ENCODE data around the gene SOX9.

SOX9 gene

DNA sequence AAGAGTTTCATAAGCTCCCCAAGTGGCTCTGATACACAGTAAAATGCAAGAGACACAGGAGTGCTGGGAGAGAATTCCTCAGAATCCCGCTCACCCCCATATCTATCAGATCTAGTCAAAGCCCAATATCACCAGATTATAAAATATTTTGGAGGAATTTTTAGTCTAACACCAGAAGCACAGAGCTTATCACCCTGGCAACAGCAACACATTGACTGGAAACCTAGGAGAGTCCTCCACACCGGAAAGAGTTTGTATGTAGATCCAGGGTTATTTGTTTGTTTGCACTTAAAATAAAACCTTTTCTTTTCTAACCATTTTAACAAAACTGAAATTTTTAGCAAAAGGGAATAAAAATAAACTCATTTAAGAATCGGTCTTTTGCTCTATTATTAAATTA, 7.2 kb downstream of the SOX9 start:
- H3K4me3 ChIP-seq (ENCODE audit: low read depth, low read length) = no peak overlapping the region
- TF ChIP-seq, protein P1, sequence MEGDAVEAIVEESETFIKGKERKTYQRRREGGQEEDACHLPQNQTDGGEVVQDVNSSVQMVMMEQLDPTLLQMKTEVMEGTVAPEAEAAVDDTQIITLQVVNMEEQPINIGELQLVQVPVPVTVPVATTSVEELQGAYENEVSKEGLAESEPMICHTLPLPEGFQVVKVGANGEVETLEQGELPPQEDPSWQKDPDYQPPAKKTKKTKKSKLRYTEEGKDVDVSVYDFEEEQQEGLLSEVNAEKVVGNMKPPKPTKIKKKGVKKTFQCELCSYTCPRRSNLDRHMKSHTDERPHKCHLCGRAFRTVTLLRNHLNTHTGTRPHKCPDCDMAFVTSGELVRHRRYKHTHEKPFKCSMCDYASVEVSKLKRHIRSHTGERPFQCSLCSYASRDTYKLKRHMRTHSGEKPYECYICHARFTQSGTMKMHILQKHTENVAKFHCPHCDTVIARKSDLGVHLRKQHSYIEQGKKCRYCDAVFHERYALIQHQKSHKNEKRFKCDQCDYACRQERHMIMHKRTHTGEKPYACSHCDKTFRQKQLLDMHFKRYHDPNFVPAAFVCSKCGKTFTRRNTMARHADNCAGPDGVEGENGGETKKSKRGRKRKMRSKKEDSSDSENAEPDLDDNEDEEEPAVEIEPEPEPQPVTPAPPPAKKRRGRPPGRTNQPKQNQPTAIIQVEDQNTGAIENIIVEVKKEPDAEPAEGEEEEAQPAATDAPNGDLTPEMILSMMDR (IDR thresholded peaks at IDR 0.05; ENCODE audit: borderline replicate concordance, insufficient read depth, low read depth, low read length) = no peak

DNA sequence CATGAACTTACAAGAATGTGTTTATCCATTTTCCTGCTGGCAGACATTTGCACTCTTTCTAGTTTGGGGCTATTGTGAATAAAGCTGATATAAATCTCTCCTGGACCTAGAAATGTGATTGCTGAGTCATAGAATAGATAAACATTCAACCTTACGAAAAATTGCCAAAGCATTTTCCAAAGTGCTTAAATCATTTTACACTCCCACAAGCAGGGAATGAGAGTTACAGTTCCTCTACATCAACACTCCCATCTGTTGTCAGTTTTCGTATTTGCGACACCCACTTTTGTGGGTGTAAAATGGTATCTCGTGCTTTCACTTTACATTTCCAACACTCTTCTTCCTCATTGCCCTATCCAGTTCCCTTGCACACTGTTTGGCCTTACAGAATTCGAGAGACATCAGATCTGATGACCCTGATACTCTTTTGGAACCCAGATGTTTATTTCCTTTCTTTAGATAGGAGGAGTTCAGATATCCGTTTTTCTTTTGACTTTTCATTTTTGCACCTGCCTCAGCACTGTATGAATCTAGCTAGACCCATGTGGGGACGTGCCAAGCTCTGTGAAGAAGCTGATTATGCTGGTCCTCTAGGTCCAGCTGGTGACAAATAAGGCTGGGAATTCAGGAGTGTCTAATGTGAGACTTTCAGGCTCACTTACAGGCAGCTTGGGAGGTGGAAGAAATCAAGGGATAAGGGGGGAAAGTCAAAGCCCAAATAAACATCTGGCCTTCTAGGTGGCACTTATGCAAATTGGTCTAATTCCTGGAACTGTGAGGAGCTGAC, 14.0 kb downstream of the SOX9 start:
- no peak overlapping the region for H3K4me3 ChIP-seq (ENCODE audit: low read depth, low read length)
- TF ChIP-seq, protein P1 (IDR thresholded peaks at IDR 0.05; ENCODE audit: borderline replicate concordance, insufficient read depth, low read depth, low read length) = no peak

DNA sequence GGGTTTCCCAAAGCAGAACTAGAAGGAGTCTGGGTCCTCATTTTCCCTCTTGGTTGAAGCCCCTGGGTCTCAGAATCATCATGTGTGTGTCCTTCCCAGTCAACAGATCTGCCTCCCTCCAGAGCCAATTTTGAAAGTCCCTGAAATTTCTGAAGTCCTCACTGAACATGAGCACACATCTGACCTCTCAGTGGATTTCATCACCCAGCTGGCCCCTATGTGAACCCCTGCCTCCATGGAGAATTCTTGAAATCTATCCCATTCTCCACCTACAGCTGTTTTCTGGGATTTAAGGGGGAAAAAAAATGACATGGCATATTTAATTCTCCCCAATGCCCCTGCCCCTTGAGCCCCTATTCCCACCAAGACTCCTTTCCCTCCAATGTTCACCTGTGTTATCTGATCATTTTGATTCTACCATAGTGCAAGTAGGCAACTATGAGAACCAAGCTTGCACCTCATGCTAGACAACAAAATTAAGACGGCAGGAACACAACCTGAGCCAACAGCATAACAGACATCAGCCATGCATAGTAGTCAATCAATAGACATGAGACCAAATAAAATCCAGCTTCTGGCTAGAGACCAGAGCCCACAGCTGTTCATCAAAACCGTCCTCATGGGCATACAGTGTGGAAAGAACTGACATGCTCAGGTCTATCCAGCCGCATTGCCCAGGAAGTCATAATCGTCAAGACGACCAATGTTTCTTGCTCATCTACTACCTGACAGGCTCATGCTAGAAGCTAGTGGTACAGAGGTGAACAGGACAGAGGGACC, 14.9 kb downstream of the SOX9 start:
- H3K4me3 ChIP-seq (ENCODE audit: low read depth, low read length) = no peak overlapping the region
- TF ChIP-seq, protein P1 (IDR thresholded peaks at IDR 0.05; ENCODE audit: borderline replicate concordance, insufficient read depth, low read depth, low read length) = no peak

DNA sequence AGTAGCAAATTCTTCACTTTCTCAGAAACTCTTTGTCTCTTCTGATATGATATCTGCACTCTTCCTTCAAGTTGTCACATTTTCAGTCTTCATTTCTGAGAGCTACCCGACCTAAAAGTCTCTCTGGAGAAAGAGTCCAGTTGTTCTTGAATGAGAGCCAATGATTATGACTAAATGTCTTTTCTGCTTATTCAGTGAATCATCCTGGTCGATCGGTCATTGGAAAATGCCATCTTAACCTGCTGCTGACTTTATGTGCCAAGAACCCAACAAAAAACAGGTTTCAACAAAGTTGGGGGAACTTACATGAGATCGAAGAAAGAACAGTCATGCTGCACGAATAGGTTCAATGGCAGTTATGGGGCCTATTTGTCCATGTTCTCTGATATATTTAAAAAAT, 15.9 kb downstream of the SOX9 start:
- TF ChIP-seq, protein P1 (IDR thresholded peaks at IDR 0.05; ENCODE audit: borderline replicate concordance, insufficient read depth, low read depth, low read length) = no peak
- H3K4me3 ChIP-seq (ENCODE audit: low read depth, low read length) = no peak overlapping the region

DNA sequence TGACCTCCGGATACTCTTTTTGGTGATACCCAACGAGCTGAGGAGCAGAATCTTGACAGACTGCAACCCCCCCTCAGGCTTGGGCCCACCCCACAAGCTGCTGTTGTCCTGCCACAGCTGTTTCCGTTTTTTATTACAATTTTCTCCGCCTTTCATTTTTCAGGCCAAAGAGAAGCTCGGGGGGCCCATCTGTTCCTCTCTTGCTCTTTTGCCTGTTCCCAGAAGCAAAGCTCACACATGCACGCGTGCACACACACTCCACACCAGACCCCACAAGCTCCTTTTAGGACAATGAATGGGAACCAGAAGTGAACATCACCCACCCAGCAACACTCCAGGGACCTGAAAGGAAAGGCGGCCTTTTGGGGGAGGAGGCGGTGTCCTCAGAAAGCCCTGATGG, 16.3 kb downstream of the SOX9 start:
- TF ChIP-seq, protein P1 (IDR thresholded peaks at IDR 0.05; ENCODE audit: borderline replicate concordance, insufficient read depth, low read depth, low read length) = no peak
- no peak overlapping the region for H3K4me3 ChIP-seq (ENCODE audit: low read depth, low read length)

DNA sequence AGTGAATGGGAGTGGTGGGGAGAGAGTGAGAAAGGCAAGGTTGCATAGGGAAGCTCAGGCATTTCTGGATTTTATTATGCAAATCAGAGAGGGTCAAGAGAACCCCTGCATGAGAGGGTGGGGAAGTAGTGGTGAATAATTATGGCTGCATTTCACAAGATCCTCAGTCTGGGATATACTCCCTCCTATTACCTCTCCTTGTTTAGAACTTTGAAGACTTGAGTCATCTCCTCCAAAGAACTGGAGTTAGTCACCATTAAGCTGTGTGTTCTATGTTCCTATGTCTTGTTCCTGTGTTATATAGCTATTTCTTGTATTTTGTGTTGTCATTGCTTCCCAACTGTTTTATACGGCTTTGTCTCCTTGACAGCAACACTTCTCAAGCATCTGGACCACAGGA, 18.4 kb downstream of the SOX9 start:
- TF ChIP-seq, protein P1 (IDR thresholded peaks at IDR 0.05; ENCODE audit: borderline replicate concordance, insufficient read depth, low read depth, low read length) = no peak
- H3K4me3 ChIP-seq (ENCODE audit: low read depth, low read length) = no peak overlapping the region

Measured in GM12875 (cell line).